Thoracic aorta (tissue), 2 donors: ENCODE results near the gene ATAD5. TPM values are rescaled to one million over a fixed set of nuclear protein-coding genes. Genes with fewer than 3 reads are reported as not detected.
"Not testable (repeated sequence)": the region's sequence is repeated elsewhere in the genome, so short reads cannot be mapped to it uniquely, and the experiment has no call there.

Experiments
- ATAC-seq: fragments of 150-250 bp; one replicate; pipeline ENCODE4 v1.8.0; 2017; ENCODE audit warnings: low read depth; ENCODE audit not compliant: insufficient number of reproducible peaks, low FRiP score
- DNase-seq: peaks from one replicate; pipeline ENCODE4 v3.0.0-alpha.2; 2020; ENCODE audit warnings: low spot score
- H3K27ac ChIP-seq, 2 donors: fragments of 200-600 bp; sonication (generic); 1 replicate in 1 of 2; 2 replicates in 1 of 2; pipeline ENCODE4 v1.5.1; 2016; ENCODE audit warnings: mild to moderate bottlenecking in 2 of 2, moderate library complexity in 2 of 2
- H3K27me3 ChIP-seq: fragments of 200-600 bp; sonication (generic); replicated peaks from 2 replicates; pipeline ENCODE4 v1.6.0; 2016; ENCODE audit warnings: mild to moderate bottlenecking; ENCODE audit not compliant: insufficient read depth
- H3K36me3 ChIP-seq: fragments of 200-600 bp; sonication (generic); one replicate; pipeline ENCODE4 v1.5.1; 2016
- H3K4me1 ChIP-seq, 2 donors: fragments of 200-600 bp; sonication (generic); 1 replicate in 1 of 2; 2 replicates in 1 of 2; pipeline versions ENCODE4 v1.5.1 to v1.6.0; 2016; ENCODE audit warnings: low read depth in 2 of 2, mild to moderate bottlenecking in 1 of 2; ENCODE audit not compliant: control insufficient read depth in 1 of 2
- H3K4me3 ChIP-seq: fragments of 200-600 bp; sonication (generic); 2 replicates; pipeline ENCODE4 v1.5.1; 2016; ENCODE audit warnings: mild to moderate bottlenecking
- H3K9me3 ChIP-seq: fragments of 200-600 bp; sonication (generic); 2 replicates; pipeline ENCODE4 v1.5.1; 2016
- CTCF ChIP-seq: fragments of 200-600 bp; sonication (generic); IDR thresholded peaks from one replicate; pipeline ENCODE4 v1.5.1; 2019; ENCODE audit warnings: antibody characterized with exemption
- total RNA-seq, 2 donors: library from RNA; depleted of rRNA; stranded (reverse); fragments of >200 nt; gene quantifications; one replicate each; pipeline versions ENCODE4 v1.1.0 to v1.2.3, GENCODE V29; 2016

Gene ATAD5
- total RNA-seq, 2 donors from 2014 or later = 0.81 to 1.3 TPM

- Histone ChIP-seq H3K4me3 (no peak overlapping the region), H3K27ac (no peak overlapping the region), H3K4me1 (no peaks in the 10 kb centered on the region), H3K36me3 (peaks cover 6% of the 10 kb centered on the region), H3K27me3 (no peaks in the 10 kb centered on the region), H3K9me3 (no peaks in the 10 kb centered on the region)
- ATAC-seq (no peak), DNase-seq (no peak)
- no peak for TF ChIP-seq CTCF
Observed at GRCh38 chr17:30807896-30808295, 23.9 kb upstream of the ATAD5 start.

- Histone ChIP-seq H3K27ac (no peak overlapping the region), H3K9me3 (no peaks in the 10 kb centered on the region), H3K27me3 (no peaks in the 10 kb centered on the region), H3K36me3 (peaks cover 1% of the 10 kb centered on the region), H3K4me1 (peaks cover 0 to 4% of the 10 kb centered on the region in 2 donors), H3K4me3 (peak overlapping the region; percentile 12)
- ATAC-seq = no peak
- no peak for DNase-seq
- TF ChIP-seq CTCF = no peak
Observed at GRCh38 chr17:30808785-30809286, 22.9 kb upstream of the ATAD5 start.

GRCh38 chr17:30809867-30810266 is 21.9 kb upstream of the ATAD5 start:
- H3K36me3 ChIP-seq = no peaks in the 10 kb centered on the region
- H3K27me3 ChIP-seq = no peaks in the 10 kb centered on the region
- DNase-seq = no peak
- no peak overlapping the region for H3K4me3 ChIP-seq
- peaks cover 0 to 4% of the 10 kb centered on the region in 2 donors for H3K4me1 ChIP-seq
- H3K27ac ChIP-seq = no peak overlapping the region
- H3K9me3 ChIP-seq = no peaks in the 10 kb centered on the region
- no peak for TF ChIP-seq CTCF
- no peak for ATAC-seq

- ATAC-seq (no peak), DNase-seq (no peak)
- H3K4me3 ChIP-seq = no peak overlapping the region
- H3K27ac ChIP-seq = peak overlapping the region; percentile 23 to 40
- no peaks in the 10 kb centered on the region for H3K36me3 ChIP-seq
- H3K27me3 ChIP-seq = no peaks in the 10 kb centered on the region
- TF ChIP-seq CTCF = no peak
- H3K4me1 ChIP-seq = peaks cover 0 to 4% of the 10 kb centered on the region in 2 donors
- no peaks in the 10 kb centered on the region for H3K9me3 ChIP-seq
Observed at GRCh38 chr17:30812218-30813177, 19.3 kb upstream of the ATAD5 start.

- not testable (repeated sequence) for H3K27me3 ChIP-seq, ATAC-seq, H3K36me3 ChIP-seq, H3K4me1 ChIP-seq, H3K4me3 ChIP-seq, H3K27ac ChIP-seq, DNase-seq, H3K9me3 ChIP-seq
Observed at GRCh38 chr17:30814236-30814635, 17.5 kb upstream of the ATAD5 start.

- H3K4me3 ChIP-seq, ATAC-seq, DNase-seq: not testable (repeated sequence)
Observed at GRCh38 chr17:30814860-30815259, 16.9 kb upstream of the ATAD5 start.

More at GRCh38 chr17:30814860-30815259, 16.9 kb upstream of the ATAD5 start:
- not testable (repeated sequence) for H3K36me3 ChIP-seq, H3K27me3 ChIP-seq, H3K27ac ChIP-seq, H3K4me1 ChIP-seq, H3K9me3 ChIP-seq
